Measurements from ENCODE around the gene TACC2. TPM values are rescaled to one million over a fixed set of nuclear protein-coding genes. Genes with fewer than 3 reads are reported as not detected.

TACC2 gene
- total and polyA plus RNA-seq, 2 donors (not counting 3 experiments of a cell fraction or from before 2014, with no cell fraction given) = 14.4 to 46.2 TPM

DNA sequence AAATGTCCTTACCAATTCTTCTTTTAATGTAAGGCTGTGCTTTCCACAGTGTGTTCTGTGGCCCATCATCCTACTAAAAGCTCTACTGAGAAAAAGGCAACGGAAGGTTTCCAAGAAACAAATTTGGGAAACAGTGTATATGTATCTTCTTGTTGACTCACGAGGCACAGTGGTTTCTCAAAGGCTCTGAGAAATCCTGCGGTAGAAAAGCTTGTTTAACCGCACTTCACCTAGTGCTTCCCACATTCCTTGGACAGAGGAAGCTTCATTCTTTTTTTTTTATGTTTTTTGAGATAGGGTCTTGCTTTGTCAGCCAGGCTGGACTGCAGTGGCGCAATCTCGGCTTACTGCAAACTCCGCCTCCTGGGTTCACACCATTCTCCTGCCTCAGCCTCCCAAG lies 84.5 kb downstream of the TACC2 start:
- Histone ChIP-seq H3K4me3 (replicated peaks in 1 of 3; ENCODE audit: insufficient read depth in 1 of 3, low read depth in 1 of 3, low read length in 3 of 3) (no peak overlapping the region), H3K36me3 (ENCODE audit: control insufficient read depth in 2 of 2, extremely low read depth in 1 of 2, insufficient read depth in 2 of 2, low read length in 2 of 2) (no peaks in the 10 kb centered on the region), H3K9me3 (replicated peaks; ENCODE audit: control insufficient read depth, insufficient read depth, low read length) (no peaks in the 10 kb centered on the region), H3K9ac (replicated peaks; ENCODE audit: extremely low read depth, insufficient read depth, low read length) (no peak overlapping the region), H3K27ac (ENCODE audit: insufficient read depth, low read depth, low read length) (no peak overlapping the region), H3K27me3 (ENCODE audit: control insufficient read depth in 2 of 2, insufficient read depth in 2 of 2, low read length in 2 of 2) (peaks cover 0 to 1% of the 10 kb centered on the region in 2 experiments), H3K9me1 (replicated peaks; ENCODE audit: control insufficient read depth, extremely low read depth, insufficient read depth, low read length) (no peaks in the 10 kb centered on the region), H2AFZ (ENCODE audit: low read depth, low read length) (no peak overlapping the region), H3K4me1 (ENCODE audit: control insufficient read depth, extremely low read depth, insufficient read depth, low read length) (no peaks in the 10 kb centered on the region), H3K4me2 (ENCODE audit: insufficient read depth, low read length) (no peak overlapping the region), H3K79me2 (ENCODE audit: control insufficient read depth, insufficient read depth, low read length) (no peaks in the 10 kb centered on the region), H4K20me1 (replicated peaks; ENCODE audit: control insufficient read depth, extremely low read depth, insufficient read depth, low read length) (no peaks in the 10 kb centered on the region)
- dilution Hi-C loops (cut with MboI; ENCODE audit: extremely low pct_ligation_motif_present, low sequenced_read_pairs) (no loop called here), intact Hi-C loops (cut with micrococcal nuclease) (no loop called here)
- FAIRE-seq (no peak), DNase-seq (ENCODE audit: low read depth, low spot score) (no peak)
- no TSS peak for BruUV-seq (replicated peaks)
- TF ChIP-seq, protein P1, sequence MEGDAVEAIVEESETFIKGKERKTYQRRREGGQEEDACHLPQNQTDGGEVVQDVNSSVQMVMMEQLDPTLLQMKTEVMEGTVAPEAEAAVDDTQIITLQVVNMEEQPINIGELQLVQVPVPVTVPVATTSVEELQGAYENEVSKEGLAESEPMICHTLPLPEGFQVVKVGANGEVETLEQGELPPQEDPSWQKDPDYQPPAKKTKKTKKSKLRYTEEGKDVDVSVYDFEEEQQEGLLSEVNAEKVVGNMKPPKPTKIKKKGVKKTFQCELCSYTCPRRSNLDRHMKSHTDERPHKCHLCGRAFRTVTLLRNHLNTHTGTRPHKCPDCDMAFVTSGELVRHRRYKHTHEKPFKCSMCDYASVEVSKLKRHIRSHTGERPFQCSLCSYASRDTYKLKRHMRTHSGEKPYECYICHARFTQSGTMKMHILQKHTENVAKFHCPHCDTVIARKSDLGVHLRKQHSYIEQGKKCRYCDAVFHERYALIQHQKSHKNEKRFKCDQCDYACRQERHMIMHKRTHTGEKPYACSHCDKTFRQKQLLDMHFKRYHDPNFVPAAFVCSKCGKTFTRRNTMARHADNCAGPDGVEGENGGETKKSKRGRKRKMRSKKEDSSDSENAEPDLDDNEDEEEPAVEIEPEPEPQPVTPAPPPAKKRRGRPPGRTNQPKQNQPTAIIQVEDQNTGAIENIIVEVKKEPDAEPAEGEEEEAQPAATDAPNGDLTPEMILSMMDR (IDR thresholded peaks at IDR 0.05; ENCODE audit: extremely low read depth in 1 of 2, insufficient read depth in 1 of 2, low read depth in 1 of 2, low read length in 2 of 2) = no peak
- TF ChIP-seq GATA2 (IDR thresholded peaks at IDR 0.05; ENCODE audit: insufficient read depth, insufficient read length, low read depth, low read length) (no peak), JUN (IDR thresholded peaks at IDR 0.05; ENCODE audit: borderline replicate concordance, insufficient read depth, insufficient read length, low read depth) (no peak), FOS (IDR thresholded peaks at IDR 0.05; ENCODE audit: borderline replicate concordance, insufficient read depth, low read length) (no peak), MYC (IDR thresholded peaks at IDR 0.05; ENCODE audit: low read depth, low read length) (no peak), POLR2AphosphoS5 (IDR thresholded peaks at IDR 0.05; ENCODE audit: insufficient read depth, low read depth, low read length) (no peak), EZH2 (IDR thresholded peaks at IDR 0.05; ENCODE audit: borderline replicate concordance, low read depth, low read length, severe bottlenecking) (no peak), POLR2A (IDR thresholded peaks at IDR 0.05; ENCODE audit: low read depth, low read length) (no peak)
- TF ChIP-seq, protein P2, sequence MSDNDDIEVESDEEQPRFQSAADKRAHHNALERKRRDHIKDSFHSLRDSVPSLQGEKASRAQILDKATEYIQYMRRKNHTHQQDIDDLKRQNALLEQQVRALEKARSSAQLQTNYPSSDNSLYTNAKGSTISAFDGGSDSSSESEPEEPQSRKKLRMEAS (IDR thresholded peaks at IDR 0.05; ENCODE audit: insufficient read depth, insufficient read length) = no peak
- ChIA-PET CTCF (interaction anchor here (1.5 kb wide), 1 partner anchor 22 kb away, joined by 5 read pairs; no protein-coding TSS in a partner anchor), POLR2A (no interaction called here)
